GM23338 (cell line): ENCODE results near the gene GRIN2C. TPM values are rescaled to one million over a fixed set of nuclear protein-coding genes. Genes with fewer than 3 reads are reported as not detected.

Experiments used
- ATAC-seq: fragments of 200-7000 bp; cut with Tn5 transposase; 3 replicates; pipeline ENCODE4 v1.9.1; 2020
- DNase-seq: peaks from one replicate; pipeline ENCODE4 v3.0.0-alpha.2; 2015; ENCODE audit warnings: low spot score
- H2AFZ ChIP-seq: fragments of 200-600 bp; sonication (generic); 2 replicates; pipeline ENCODE4 v1.8.0; 2016; ENCODE audit warnings: antibody characterized with exemption, mild to moderate bottlenecking, moderate library complexity
- H3F3A ChIP-seq: fragments of 200-600 bp; sonication (generic); replicated peaks from 2 replicates; pipeline ENCODE4 v1.8.0; 2017; ENCODE audit warnings: antibody characterized with exemption, mixed run types, low read depth
- H3K27ac ChIP-seq: fragments of 200-600 bp; sonication (generic); 2 replicates; pipeline ENCODE4 v1.6.1; 2016; ENCODE audit warnings: low read depth
- H3K27me3 ChIP-seq: fragments of 200-600 bp; sonication (generic); 2 replicates; pipeline ENCODE4 v1.8.0; 2016; ENCODE audit warnings: mild to moderate bottlenecking, mixed run types, moderate library complexity; ENCODE audit not compliant: insufficient read depth
- H3K36me3 ChIP-seq: fragments of 200-600 bp; sonication (generic); 2 replicates; pipeline ENCODE4 v1.8.0; 2016; ENCODE audit warnings: mild to moderate bottlenecking; ENCODE audit not compliant: insufficient read depth
- H3K4me1 ChIP-seq: fragments of 200-600 bp; sonication (generic); 2 replicates; pipeline ENCODE4 v1.8.0; 2016; ENCODE audit warnings: mild to moderate bottlenecking, moderate library complexity; ENCODE audit not compliant: insufficient read depth
- H3K4me2 ChIP-seq: fragments of 200-600 bp; sonication (generic); 2 replicates; pipeline ENCODE4 v1.7.1; 2017; ENCODE audit warnings: mixed run types
- H3K4me3 ChIP-seq: fragments of 200-600 bp; sonication (generic); 2 replicates; pipeline ENCODE4 v1.6.1; 2016; ENCODE audit warnings: mixed run types
- H3K79me2 ChIP-seq: fragments of 200-600 bp; sonication (generic); replicated peaks from 2 replicates; pipeline ENCODE4 v1.8.0; 2017; ENCODE audit warnings: mild to moderate bottlenecking; ENCODE audit not compliant: insufficient read depth
- H3K9me2 ChIP-seq: fragments of 200-600 bp; sonication (generic); 2 replicates; pipeline ENCODE4 v1.8.0; 2017; ENCODE audit not compliant: insufficient read depth
- H4K20me1 ChIP-seq: fragments of 200-600 bp; sonication (generic); replicated peaks from 2 replicates; pipeline ENCODE4 v1.8.0; 2017; ENCODE audit warnings: mild to moderate bottlenecking; ENCODE audit not compliant: insufficient read depth
- H3K27ac Mint-ChIP-seq: 2 replicates; pipeline ENCODE4 v1.8.0; 2020; ENCODE audit warnings: inconsistent platforms, mild to moderate bottlenecking, moderate library complexity, mixed read lengths
- H3K27me3 Mint-ChIP-seq: 3 replicates; pipeline ENCODE4 v1.8.0; 2022; ENCODE audit warnings: low read depth, mild to moderate bottlenecking, moderate library complexity, mixed read lengths, inconsistent platforms; ENCODE audit not compliant: insufficient read depth, poor library complexity
- H3K36me3 Mint-ChIP-seq: 3 replicates; pipeline ENCODE4 v1.8.0; 2021; ENCODE audit warnings: low read depth, mild to moderate bottlenecking, inconsistent platforms, moderate library complexity, mixed read lengths
- H3K4me1 Mint-ChIP-seq: 3 replicates; pipeline ENCODE4 v1.8.0; 2020; ENCODE audit warnings: mild to moderate bottlenecking, inconsistent platforms, mixed read lengths
- H3K4me3 Mint-ChIP-seq: 3 replicates; pipeline ENCODE4 v1.8.0; 2021; ENCODE audit warnings: moderate library complexity, mild to moderate bottlenecking, inconsistent platforms, mixed read lengths
- H3K9me3 Mint-ChIP-seq: 3 replicates; pipeline ENCODE4 v1.8.0; 2020; ENCODE audit warnings: moderate library complexity, mild to moderate bottlenecking, inconsistent platforms, mixed read lengths
- CREB1 ChIP-seq: fragments of 250-450 bp; sonication (Bioruptor Pico); IDR thresholded peaks from 2 replicates; pipeline ENCODE4 v1.5.0; 2020; ENCODE audit warnings: low read depth, mild to moderate bottlenecking, moderate library complexity
- JUNB ChIP-seq: IDR thresholded peaks from one replicate; pipeline ENCODE4 v1.6.1; 2016; ENCODE audit warnings: antibody characterized with exemption; ENCODE audit not compliant: unreplicated experiment
- NANOG ChIP-seq: IDR thresholded peaks from 2 replicates; pipeline ENCODE4 v1.6.1; 2016; ENCODE audit warnings: antibody characterized with exemption, borderline replicate concordance
- STAT1 ChIP-seq: IDR thresholded peaks from one replicate; pipeline ENCODE4 v1.6.1; 2016; ENCODE audit warnings: antibody characterized with exemption; ENCODE audit not compliant: unreplicated experiment
- ZNF114 ChIP-seq: fragments of 250-450 bp; sonication (Bioruptor Pico); IDR thresholded peaks from 2 replicates; pipeline ENCODE4 v1.5.0; 2020; ENCODE audit warnings: mild to moderate bottlenecking, moderate library complexity
- ZNF331 ChIP-seq: fragments of 250-450 bp; sonication (Bioruptor Pico); IDR thresholded peaks from 2 replicates; pipeline ENCODE4 v1.5.0; 2020; ENCODE audit warnings: low read depth, mild to moderate bottlenecking, moderate library complexity
- polyA plus RNA-seq: library from polyadenylated mRNA; unstranded; fragments of >200 nt; fragmentation: Nextera tagmentation; extraction: Ambion mirVana; gene quantifications from 2 replicates; pipeline ENCODE4 v1.2.1, GENCODE V29; 2016
- total RNA-seq: library from RNA; depleted of rRNA; stranded (reverse); fragments of >200 nt; shearing (Covaris generic); gene quantifications from 2 replicates; pipeline ENCODE4 v1.2.3, GENCODE V29; 2014
- TF ChIP-seq, protein P1 (sequence below), 2 experiments: fragments of 200-600 bp in 1 of 2; sonication (generic) in 1 of 2; conservative IDR thresholded peaks; 2 replicates each; pipeline versions ENCODE4 v1.5.1 to v1.6.1; 2016 to 2017; ENCODE audit warnings: antibody characterized with exemption in 2 of 2, low read depth in 2 of 2, mild to moderate bottlenecking in 2 of 2, moderate library complexity in 1 of 2
- TF ChIP-seq, protein P2 (sequence below): IDR thresholded peaks from one replicate; pipeline ENCODE4 v1.6.1; 2018; ENCODE audit warnings: antibody characterized with exemption; ENCODE audit not compliant: unreplicated experiment
- TF ChIP-seq, protein P3 (sequence below): IDR thresholded peaks from 2 replicates; pipeline ENCODE4 v1.6.1; 2016; ENCODE audit warnings: antibody characterized with exemption

Gene GRIN2C
- total and polyA plus RNA-seq, 2 experiments from 2014 or later = 0.10 to 0.19 TPM

GRCh38 chr17:74838274-74838673, 21.4 kb downstream of the GRIN2C start (continued):
- TF ChIP-seq, protein P1, sequence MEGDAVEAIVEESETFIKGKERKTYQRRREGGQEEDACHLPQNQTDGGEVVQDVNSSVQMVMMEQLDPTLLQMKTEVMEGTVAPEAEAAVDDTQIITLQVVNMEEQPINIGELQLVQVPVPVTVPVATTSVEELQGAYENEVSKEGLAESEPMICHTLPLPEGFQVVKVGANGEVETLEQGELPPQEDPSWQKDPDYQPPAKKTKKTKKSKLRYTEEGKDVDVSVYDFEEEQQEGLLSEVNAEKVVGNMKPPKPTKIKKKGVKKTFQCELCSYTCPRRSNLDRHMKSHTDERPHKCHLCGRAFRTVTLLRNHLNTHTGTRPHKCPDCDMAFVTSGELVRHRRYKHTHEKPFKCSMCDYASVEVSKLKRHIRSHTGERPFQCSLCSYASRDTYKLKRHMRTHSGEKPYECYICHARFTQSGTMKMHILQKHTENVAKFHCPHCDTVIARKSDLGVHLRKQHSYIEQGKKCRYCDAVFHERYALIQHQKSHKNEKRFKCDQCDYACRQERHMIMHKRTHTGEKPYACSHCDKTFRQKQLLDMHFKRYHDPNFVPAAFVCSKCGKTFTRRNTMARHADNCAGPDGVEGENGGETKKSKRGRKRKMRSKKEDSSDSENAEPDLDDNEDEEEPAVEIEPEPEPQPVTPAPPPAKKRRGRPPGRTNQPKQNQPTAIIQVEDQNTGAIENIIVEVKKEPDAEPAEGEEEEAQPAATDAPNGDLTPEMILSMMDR (conservative IDR thresholded peaks at IDR 0.05; ENCODE audit: low read depth in 2 of 2) = no peak
- TF ChIP-seq STAT1 (no peak), NANOG (no peak)

DNA sequence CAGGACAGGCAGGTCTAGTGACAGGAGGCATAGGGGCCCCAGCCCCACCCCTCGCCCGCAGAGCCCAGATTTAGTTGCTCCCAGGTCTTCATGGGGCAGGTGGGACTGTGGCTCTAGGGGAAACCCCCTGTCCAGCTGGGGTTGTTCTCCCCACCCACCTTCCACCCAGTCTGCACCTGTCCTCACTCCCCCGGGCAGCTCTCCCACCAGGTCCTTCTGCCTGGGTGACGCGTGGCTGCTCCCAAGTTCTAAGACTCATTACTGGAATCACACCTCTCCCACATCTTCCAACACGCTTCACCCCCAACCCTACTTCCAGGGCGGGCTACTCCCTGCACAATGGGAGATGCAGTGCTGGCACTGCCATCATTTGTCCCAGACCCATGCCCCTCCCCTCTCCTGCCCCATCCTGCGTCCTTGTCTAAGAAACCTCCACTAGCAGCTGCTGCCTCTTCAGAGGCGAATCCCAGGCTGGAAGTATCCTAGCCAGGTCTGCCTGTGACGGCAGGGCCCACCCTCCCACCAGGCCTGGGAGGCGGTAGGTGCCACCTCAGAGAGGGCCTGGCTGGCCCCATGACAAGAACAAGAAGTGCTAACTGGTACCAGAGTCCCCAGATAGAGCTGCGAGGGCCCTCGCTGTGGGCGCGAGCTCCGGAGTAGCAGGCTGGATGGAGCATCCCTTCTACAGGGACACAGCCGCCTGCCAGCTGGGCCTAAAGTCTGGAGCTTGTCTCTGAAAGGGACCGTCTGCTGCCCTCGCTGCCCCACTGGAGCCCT, 22.8 kb downstream of the GRIN2C start:
- H3K79me2 ChIP-seq = no peaks in the 10 kb centered on the region
- no peak for DNase-seq
- peaks cover under 1% of the 10 kb centered on the region; the same call in 1 of the 2 replicates for H4K20me1 ChIP-seq
- Mint-ChIP-seq H3K4me1 (peaks cover 33% of the 10 kb centered on the region), H3K27me3 (peaks cover 19% of the 10 kb centered on the region), H3K36me3 (no peaks in the 10 kb centered on the region; the same call in 2 of the 3 replicates), H3K27ac (no peak overlapping the region), H3K9me3 (no peaks in the 10 kb centered on the region), H3K4me3 (no peak overlapping the region)
- ATAC-seq = no peak
- no peaks in the 10 kb centered on the region for H3K9me2 ChIP-seq
- H3K4me1 ChIP-seq = peaks cover 7% of the 10 kb centered on the region; the same call in 1 of the 2 replicates
- no peaks in the 10 kb centered on the region for H3K36me3 ChIP-seq
- H3K4me3 ChIP-seq = no peak overlapping the region
- H3F3A ChIP-seq = no peaks in the 10 kb centered on the region
- no peak for TF ChIP-seq ZNF331 (CRISPR knock-in tag)
- TF ChIP-seq ZNF114 (CRISPR knock-in tag) = no peak
- TF ChIP-seq, protein P2, sequence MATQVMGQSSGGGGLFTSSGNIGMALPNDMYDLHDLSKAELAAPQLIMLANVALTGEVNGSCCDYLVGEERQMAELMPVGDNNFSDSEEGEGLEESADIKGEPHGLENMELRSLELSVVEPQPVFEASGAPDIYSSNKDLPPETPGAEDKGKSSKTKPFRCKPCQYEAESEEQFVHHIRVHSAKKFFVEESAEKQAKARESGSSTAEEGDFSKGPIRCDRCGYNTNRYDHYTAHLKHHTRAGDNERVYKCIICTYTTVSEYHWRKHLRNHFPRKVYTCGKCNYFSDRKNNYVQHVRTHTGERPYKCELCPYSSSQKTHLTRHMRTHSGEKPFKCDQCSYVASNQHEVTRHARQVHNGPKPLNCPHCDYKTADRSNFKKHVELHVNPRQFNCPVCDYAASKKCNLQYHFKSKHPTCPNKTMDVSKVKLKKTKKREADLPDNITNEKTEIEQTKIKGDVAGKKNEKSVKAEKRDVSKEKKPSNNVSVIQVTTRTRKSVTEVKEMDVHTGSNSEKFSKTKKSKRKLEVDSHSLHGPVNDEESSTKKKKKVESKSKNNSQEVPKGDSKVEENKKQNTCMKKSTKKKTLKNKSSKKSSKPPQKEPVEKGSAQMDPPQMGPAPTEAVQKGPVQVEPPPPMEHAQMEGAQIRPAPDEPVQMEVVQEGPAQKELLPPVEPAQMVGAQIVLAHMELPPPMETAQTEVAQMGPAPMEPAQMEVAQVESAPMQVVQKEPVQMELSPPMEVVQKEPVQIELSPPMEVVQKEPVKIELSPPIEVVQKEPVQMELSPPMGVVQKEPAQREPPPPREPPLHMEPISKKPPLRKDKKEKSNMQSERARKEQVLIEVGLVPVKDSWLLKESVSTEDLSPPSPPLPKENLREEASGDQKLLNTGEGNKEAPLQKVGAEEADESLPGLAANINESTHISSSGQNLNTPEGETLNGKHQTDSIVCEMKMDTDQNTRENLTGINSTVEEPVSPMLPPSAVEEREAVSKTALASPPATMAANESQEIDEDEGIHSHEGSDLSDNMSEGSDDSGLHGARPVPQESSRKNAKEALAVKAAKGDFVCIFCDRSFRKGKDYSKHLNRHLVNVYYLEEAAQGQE = no peak
- TF ChIP-seq CREB1 (CRISPR knock-in tag) = no peak
- no peak for TF ChIP-seq JUNB
- TF ChIP-seq, protein P1 (conservative IDR thresholded peaks at IDR 0.05; ENCODE audit: low read depth in 2 of 2) = no peak
- TF ChIP-seq NANOG = no peak
- TF ChIP-seq, protein P3, sequence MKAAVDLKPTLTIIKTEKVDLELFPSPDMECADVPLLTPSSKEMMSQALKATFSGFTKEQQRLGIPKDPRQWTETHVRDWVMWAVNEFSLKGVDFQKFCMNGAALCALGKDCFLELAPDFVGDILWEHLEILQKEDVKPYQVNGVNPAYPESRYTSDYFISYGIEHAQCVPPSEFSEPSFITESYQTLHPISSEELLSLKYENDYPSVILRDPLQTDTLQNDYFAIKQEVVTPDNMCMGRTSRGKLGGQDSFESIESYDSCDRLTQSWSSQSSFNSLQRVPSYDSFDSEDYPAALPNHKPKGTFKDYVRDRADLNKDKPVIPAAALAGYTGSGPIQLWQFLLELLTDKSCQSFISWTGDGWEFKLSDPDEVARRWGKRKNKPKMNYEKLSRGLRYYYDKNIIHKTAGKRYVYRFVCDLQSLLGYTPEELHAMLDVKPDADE = no peak
- H3K27ac ChIP-seq = no peak overlapping the region
- H3K27me3 ChIP-seq = peaks cover 14% of the 10 kb centered on the region
- no peak overlapping the region for H2AFZ ChIP-seq
- no peak overlapping the region for H3K4me2 ChIP-seq
